ENCODE data around the gene MIS18BP1.

GRCh38 chr14:45247427-45247826 lies 5.6 kb downstream of the MIS18BP1 start:
- TF ChIP-seq POLR2AphosphoS5 (IDR thresholded peaks at IDR 0.05; ENCODE audit: low read depth, low read length) (no peak), TCF7L2 (IDR thresholded peaks at IDR 0.05; ENCODE audit: low read depth, low read length) (no peak), CTCF (IDR thresholded peaks at IDR 0.05) (no peak)
